Activated CD4-positive, alpha-beta T cell treated with anti-CD3 and anti-CD28 coated beads for 1 hour (primary cell): ENCODE measurements around the gene USH1G.
"Not testable (repeated sequence)": the region's sequence is repeated elsewhere in the genome, so short reads cannot be mapped to it uniquely, and the experiment has no call there.

Experiments
- DNase-seq: peaks from one replicate; pipeline ENCODE4 v3.0.0-alpha.2; 2020

USH1G gene

GRCh38 chr17:74925242-74925641 lies 2.2 kb upstream of the USH1G start:
- no peak for DNase-seq

DNA sequence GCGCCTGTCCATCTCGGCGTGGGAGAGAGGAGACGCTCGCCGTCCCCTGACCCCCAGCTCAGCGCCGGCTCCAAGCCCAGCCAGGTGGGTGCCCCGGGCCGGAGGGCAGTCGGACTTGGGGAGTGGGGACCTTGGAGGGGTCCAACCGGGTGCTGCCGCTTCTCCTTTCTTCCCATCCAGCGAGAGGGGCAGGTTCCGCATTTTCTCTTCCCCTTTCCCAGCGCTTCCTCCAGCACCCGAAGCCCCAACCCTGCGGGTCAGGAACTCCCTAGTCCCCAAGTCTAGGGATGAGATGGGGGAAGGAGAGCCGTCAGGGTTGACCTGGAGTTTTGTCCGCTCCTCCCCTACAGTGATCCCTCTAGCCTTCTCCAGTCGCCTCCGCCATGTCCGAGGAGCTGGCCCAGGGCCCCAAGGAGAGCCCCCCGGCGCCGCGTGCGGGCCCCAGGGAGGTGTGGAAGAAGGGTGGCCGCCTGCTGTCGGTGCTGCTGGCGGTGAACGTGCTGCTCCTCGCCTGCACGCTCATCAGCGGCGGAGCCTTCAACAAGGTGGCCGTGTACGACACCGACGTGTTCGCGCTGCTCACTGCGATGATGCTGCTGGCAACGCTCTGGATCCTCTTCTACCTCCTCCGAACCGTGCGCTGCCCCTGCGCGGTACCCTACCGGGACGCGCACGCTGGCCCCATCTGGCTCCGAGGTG lies 1.3 kb upstream of the USH1G start, which contains the start of gene OTOP2:
TSS of gene OTOP2 (plus strand) at position 24 of the 699 bp plus-strand sequence. CDS start at position 384, 360 bp downstream.
- no peak for DNase-seq

DNA sequence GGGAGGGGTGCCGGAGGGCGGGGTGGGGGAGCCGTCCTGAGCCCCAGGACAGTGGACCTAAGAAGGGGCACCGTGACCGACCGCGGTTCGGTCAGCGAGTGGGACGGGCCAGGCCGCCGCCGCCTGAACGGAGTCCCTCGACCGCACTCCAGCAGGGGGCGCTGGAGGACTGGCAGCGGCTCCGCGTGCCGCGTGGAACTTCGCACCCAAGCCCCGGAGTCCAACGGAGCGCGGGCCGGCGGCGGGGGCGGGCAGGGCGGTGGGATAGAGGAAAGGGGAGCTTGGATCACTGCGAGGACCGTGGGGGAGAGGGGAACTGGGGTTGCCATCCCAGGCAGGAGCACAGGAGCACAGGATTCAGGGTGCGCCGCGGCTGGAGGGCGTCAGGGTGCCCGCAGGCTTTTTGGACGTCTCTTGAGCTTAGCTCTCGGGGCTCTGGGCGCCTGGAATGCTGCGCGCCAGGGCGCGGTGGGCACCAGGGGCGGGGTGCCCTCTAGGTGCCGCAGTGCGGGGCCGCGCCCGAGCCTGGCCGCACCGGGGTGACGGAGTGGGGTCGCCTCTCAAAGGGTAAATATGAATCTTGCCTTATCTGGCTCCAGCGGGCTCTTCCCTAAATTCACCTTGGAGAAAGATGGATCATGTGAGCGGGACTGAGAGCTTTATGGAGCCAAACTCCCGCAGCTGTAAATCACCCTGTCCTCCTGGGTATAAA lies 639 bp upstream of the USH1G start:
- DNase-seq: peak; percentile 58

DNA sequence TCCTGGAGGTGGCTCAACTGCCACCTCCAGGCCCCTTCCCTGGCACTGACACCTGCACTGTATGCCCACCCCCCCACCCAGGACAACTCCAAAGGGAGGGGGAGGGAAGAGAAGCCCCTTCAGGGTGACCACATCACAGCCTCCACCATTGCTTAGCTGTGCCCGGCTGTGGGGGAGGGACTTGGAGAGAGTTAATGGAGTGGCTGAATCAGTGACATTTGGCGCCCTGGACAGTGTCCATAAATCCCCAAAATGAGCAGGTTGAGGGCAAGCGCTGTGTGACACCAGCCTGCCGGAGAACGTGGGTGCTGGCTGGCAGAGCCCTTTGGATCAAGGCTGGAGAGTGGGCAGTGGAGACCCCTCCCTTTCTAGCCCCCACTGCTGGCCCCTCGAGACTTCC lies 883 bp downstream of the USH1G start:
- DNase-seq: no peak

GRCh38 chr17:74921769-74922168 lies 1.3 kb downstream of the USH1G start:
- no peak for DNase-seq

GRCh38 chr17:74921026-74921681 lies 1.9 kb downstream of the USH1G start:
- no peak for DNase-seq

DNA sequence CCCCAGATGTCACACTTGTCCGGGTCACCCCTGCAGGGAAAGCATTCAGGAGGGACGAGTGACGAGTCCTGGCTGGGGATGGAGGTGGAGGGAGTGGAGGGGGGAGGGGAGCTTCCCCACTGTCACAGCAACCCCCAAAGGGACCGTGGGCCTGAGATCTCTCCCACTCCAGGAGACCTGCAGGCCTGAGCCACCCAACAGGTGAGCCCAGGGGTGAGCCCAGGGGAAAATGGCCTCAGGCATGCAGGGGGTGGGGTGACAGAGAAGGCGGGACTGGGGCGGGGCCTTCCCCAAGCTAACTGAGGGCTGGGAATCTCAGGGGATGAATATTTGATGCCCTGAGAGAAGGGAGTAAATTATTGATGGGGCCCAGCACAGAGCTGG lies 2.4 kb downstream of the USH1G start:
- DNase-seq: no peak

- no peak for DNase-seq
Measured at GRCh38 chr17:74920306-74920620, 2.8 kb downstream of the USH1G start.

DNA sequence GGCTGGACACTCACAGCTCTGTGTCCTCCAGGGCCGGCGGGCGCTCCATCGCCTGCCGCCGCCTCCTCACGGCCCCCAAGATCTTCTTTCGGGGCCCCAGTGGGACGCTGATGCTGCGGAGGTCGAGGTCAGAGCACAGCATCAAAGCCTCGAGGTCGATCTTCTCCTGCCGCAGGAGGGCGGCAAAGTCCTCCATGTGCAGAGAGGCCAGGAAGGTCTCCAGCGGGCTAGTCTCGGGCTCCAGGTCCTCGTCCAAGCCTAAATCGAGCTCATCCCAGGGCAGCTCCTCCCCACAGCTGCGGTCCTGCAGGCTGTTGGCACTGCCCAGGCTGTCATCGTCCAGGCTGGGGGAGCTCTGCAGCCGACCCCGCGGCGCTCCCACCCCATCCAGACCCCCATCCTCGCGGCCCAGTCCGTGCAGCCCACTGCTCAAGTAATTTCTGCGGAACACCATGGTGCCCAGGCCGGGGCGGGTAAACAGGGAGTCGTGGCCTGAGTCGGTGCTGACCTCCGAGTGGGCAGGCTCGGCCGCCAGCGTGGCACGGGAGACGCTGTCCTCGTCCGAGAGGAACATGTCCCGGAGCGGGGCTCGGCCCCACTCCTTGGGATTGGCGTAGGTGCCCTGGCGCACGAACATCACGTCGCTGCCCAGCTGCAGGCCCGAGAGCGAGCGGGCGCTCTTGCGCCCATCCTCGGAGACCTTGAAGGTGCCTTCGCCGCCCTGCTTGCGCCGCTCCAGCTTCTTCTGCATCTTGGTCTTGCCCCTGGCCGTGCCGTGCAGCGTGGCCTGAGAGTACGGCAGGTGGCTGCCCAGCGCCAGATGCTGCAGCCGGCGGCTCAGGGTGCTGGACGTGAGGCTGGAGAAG lies 3.4 kb downstream of the USH1G start:
- DNase-seq: no peak

DNA sequence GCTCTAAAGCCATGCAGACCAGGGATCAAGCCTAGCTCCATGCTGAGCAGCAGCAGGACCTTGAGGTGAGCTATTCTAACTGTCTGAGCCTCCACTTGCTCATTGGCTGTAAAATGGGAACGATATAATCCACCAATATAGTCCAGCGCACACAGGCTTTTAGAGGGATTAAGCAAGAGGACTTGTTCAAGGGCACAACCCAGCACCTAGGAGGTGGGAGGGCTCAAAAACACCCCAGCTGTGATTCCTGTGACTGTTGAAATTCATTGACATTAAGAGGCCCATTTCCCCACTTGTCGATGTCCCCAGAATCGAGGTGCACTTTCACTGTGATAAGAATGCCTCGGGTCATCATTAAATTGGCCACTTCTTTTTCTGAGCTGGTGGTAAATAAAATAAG lies 4.1 kb downstream of the USH1G start:
- DNase-seq: no peak

DNA sequence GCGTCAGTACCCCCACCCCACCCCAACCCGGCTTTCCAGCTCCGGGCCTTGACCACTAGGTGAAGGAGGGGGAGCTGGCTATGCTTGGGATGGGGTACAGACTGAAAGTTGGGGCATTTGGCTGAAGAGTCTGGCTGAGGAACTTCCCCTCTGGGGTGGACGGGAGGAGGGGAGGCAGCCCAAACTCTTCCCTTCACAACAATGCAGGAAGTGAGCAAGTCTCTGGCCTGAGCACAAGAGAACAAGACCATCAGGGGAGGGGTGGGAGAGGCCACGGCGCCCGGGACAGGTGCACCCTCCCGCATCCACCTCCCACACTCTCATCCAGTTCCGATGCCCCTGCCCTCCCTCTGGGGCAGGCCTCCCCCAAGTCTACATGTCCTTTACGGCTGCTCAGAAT lies 5.6 kb downstream of the USH1G start:
- no peak for DNase-seq

DNA sequence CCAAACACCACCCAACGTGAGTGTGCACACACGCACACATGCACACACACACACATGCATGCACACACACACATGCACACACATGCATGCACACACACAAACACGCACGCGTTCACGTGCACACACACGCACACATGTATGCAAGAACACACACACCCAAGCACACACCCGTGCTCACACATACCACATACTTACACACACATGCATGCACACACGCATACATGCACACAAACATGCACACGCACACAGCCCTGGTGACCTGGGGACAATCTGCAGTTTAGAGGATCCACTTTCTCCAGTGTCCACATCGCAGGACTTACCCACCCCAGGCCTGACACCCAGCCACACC lies 6.2 kb downstream of the USH1G start:
- DNase-seq: no peak

DNA sequence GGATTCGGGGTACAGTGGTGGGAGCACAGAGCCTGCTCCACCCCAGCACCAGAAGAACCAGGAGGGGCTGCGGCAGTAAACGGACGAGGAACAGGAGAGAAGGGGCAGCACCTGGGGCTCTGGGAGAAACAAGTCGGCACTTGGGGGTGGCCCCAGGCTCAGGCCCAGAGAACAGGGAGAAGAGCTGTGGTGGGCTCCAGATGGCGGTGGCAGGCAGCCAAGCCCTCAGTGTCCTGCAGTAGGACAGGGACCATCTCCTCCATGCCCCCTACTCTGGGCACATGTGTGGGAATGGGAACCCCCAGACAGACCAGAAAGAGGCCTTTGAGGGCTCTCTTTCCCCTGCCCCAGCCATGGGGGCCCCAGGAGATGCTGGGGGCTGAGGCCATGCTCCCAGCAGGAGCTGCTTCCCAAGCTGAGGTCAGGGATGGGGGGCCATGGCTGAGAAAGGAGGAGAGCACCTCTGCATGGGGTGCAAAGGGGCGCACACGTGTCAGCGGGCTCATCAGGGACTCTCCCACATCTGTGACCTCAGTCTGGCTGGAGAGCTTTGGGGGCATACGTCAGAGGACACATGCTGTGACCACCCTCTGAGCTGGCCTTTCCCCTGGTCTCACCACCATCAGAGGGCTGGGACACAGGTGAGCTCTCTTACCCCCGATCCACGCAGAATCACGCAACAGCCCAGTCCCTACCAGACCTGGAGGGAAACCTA lies 6.8 kb downstream of the USH1G start:
- no peak for DNase-seq

DNA sequence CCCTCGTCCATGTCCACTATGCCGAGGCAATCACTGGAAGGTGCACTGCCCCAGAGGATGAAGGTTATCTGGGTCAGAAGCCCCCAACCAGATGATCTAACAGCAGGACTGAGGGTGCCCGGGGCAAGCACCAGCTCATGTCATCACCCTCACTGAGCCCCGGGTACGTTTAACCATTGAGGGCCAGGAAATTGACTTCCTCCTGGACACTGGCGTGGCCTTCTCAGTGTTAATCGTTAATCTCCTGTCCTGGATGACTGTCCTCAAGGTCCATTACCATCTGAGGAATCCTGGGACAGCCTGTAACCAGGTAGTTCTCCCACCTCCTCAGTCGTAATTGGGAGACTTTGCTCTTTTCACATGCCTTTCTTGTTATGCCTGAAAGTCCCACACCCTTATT lies 11.6 kb downstream of the USH1G start:
- DNase-seq: not testable (repeated sequence)

- DNase-seq: not testable (repeated sequence)
Measured at GRCh38 chr17:74909097-74909496, 14.0 kb downstream of the USH1G start.

- no peak for DNase-seq
Measured at GRCh38 chr17:74907012-74907411, 16.0 kb downstream of the USH1G start.

DNA sequence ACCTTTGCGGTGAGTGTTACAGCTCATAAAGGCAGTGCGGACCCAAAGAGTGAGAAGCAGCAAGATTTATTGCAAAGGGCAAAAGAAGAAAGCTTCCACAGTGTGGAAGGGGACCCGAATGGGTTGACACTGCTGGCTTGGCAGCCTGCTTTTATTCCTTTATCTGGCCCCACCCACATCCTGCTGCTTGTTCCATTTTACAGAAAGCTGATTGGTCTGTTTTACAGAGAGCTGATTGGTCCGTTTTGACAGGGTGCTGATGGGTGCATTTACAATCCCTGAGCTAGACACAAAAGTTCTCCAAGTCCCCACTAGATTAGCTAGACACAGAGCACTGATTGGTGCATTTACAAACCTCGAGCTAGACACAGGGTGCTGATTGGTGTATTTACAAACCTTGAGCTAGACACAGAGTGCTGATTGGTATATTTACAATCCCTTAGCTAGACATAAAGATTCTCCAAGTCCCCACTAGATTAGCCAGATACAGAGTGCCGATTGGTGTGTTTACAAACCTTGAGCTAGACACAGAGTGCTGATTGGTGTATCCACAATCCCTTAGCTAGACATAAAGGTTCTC lies 16.8 kb downstream of the USH1G start:
- not testable (repeated sequence) for DNase-seq

DNA sequence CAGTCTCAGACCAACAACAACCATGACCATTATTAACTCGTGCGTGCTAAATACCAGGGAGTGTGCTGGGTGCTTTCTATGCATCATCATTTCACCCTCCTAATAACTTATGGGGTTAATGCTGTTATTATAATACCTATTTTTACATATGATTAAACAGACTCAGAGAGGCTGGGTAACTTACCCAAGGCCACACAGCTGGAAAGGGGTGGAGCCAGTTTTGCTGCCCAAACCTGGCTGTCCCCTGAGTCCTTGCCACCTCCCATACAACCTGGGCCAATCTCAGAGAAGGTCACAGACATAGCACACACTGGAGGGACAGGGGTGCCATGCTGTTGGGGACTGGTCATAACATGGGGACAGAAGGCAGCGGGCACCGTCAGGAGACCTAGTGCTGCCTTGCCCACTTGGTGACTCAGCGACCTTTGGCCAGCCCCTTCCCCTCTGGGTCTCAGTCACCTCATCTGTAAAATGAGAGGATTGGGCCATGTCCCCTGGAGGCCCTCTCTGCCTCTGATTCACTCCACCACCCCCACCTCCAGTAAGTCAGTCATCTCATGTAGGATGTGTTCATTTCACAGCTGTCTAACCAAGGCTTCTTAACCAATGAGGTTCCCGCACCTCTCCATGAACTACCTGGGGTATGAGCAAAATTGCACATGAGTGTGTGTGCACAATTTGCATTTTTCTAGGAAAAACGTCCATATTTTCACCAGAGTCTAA lies 18.2 kb downstream of the USH1G start:
- DNase-seq: no peak

GRCh38 chr17:74903671-74904070 lies 19.4 kb downstream of the USH1G start:
- DNase-seq: no peak

DNA sequence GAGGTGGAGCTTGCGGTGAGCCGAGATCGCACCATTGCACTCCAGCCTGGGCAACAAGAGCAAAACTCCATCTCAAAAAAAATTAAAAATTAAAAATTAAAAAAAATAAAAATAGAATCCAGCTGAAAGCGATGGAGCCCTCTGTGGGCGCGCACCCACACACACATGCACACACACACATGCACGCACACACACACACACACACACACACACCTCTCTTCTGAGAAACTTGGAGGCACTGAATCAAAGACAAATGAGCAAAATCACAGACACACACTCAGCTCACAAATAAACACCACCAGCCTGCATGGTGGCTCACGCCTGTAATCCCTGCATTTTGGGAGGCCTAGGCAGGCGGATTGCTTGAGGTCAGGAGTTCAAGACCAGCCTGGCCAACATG lies 20.0 kb downstream of the USH1G start:
- no peak for DNase-seq

- DNase-seq: no peak
Measured at GRCh38 chr17:74901353-74902135, 21.5 kb downstream of the USH1G start.
